Central memory CD4-positive, alpha-beta T cell (primary cell): ENCODE results near the gene CHID1.

Source experiments
- DNase-seq: peaks from one replicate; pipeline ENCODE4 v3.0.0; 2022

Gene CHID1

DNA sequence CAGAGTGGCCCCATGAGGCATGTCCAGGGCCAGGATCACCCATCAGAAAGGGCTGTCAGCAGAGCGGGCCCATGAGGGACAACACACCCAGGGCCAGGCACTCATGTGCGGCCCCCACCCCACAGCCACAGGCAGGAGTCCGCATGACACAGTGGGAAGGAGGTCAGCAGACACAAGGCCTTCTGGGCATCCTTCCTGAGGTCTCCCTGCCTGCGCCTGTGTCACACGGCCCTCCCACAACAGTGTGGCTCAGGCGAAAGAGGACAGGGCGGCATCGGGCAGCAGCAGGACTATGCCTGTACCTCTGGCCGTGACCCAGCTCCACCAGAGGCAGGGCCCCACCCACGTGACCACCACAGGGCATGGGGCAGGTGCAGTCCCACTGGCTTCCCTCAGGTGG is 27.1 kb downstream of the CHID1 start:
- DNase-seq: no peak

- no peak for DNase-seq
Measured at GRCh38 chr11:882596-882995, 28.0 kb downstream of the CHID1 start.

DNA sequence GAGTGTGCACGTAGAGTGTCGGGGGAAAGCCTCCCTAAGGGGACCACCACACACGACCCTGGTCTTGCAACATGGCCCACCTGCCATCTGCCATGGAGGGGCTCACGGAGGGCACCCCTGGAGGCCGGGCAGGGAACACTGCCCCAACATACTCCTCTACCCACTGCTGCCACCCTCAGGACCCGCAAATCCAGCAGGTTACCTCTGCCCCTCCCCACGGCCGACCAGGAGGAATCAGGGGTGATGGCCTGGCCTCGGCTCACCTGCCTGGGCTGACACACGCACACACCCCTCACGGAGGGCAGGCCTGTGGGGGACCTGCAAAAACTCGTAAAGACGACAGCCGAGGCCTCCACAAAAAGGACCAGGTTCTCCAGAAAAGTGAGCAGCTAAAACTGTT is 30.2 kb downstream of the CHID1 start:
- DNase-seq: no peak

DNA sequence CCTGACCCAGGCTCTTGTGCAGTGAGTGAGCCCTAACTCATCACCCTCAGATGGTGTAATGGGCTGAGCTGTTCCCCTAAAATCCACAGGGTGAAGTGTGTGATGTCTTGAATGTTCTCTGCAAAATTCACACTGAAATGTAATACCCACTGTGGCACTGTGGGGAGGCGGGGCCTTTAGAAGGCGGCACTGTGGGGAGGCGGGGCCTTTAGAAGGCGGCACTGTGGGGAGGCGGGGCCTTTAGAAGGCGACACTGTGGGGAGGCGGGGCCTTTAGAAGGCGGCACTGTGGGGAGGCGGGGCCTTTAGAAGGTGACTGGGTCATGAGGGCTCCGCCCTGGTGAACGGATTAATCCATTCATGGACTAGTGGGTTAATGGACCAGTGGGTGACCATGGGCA is 33.0 kb downstream of the CHID1 start:
- DNase-seq: no peak

DNA sequence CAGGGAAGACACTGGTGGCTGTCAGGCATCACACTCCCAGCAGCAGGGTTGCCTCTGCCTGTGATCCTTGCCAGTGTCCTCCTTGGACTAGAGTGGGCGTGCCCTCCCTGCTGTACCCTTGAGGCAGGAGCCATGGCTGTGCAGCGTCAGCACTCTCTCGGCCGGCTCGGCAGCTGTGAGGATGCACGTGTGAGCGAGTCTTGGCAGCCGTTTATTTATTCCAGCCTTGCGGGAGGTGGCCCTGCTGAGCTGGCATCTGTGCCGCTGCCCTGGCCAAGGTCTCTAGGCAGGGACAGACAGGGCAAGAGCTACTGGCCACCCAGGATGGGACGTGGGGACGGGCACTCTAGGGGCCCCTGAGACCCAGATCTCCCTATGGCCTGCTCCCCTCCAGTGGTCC is 34.1 kb downstream of the CHID1 start:
- no peak for DNase-seq

DNA sequence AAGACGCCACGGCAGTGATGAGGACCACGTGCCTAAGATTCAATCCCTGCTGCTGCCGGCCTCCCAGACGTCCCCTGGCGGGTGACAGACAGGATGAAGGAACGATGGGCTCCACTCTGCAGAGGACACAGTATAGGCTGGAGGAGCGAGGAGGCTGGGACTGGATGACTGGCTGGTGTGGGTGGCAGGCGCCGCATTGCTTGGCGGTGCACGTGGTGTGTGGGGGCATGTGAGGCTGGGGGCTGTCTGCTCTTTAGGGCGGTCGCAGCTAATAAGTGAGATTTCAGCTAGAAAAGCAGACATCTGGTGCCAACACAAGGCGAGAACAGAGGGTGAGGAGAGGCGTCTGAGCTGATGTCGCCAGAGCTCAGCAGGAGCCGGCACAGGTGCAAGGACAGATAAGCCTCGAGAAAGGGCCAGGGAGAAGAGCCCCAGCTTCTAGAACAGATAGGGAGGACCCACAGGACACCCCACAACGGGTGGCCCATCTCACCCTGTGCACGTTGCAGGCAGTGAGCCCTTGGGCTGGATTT is 34.8 kb downstream of the CHID1 start:
- no peak for DNase-seq

- DNase-seq: no peak
Measured at GRCh38 chr11:875203-875602, 35.4 kb downstream of the CHID1 start.

GRCh38 chr11:873706-874105 is 36.9 kb downstream of the CHID1 start:
- no peak for DNase-seq

DNA sequence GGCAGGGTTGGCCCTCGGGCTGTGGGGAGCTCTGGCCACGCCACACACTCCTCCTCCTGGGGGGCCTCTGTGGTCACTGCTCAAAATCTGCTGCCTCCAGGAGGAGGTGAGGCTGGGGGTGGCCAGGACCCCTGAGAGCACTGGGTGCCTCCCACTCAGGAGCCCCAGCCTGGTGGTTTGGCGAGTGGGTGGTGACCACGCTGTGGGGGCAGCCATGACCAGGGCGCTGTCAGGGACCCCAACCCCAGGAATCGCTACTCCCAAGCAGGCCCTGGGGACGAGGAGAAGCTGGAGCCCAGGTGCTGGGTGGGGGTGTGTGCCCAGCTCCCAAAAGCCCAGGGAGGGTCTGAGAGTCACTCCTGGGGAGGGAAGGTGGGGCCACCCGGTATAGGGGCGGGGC is 37.8 kb downstream of the CHID1 start:
- DNase-seq: no peak

- DNase-seq: no peak
Measured at GRCh38 chr11:871472-871871, 39.1 kb downstream of the CHID1 start.

GRCh38 chr11:870418-870817 is 40.2 kb downstream of the CHID1 start:
- no peak for DNase-seq

DNA sequence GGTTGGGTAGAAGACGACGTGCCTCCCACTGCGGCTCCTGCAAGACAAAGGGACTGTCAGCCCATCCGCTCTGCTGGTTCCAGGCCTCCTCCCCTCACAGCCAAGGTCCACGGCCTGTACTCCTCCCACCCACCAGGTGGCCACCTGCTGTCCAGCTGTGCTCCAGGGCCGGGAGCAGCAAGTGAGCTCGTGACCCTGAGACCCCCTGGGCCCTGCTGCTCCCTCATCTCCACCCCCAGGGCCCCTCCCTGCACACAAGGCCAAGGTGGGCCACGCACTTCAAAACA is 40.5 kb downstream of the CHID1 start:
- no peak for DNase-seq

GRCh38 chr11:869399-870126 is 41.0 kb downstream of the CHID1 start:
- DNase-seq: no peak

GRCh38 chr11:868802-869201 is 41.8 kb downstream of the CHID1 start:
- no peak for DNase-seq

DNA sequence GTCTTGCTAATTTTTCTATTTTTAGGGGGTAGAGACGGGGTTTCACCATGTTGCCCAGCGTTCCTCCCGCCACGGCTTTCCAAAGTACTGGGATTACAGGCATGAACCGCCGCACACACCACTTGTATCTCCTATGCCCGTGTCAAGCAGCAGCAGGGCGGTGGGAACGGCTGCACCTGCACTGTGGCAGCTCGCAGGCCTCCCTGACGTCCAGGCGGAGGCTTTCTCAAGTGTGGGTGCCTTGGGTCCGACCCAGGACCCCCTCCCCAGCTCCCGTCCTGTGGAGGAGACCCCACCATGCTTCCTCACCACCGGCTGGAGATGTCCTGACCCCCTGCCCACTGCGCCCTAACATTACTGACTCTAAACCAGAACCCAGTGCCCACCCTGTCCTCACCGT is 42.2 kb downstream of the CHID1 start:
- DNase-seq: no peak

DNA sequence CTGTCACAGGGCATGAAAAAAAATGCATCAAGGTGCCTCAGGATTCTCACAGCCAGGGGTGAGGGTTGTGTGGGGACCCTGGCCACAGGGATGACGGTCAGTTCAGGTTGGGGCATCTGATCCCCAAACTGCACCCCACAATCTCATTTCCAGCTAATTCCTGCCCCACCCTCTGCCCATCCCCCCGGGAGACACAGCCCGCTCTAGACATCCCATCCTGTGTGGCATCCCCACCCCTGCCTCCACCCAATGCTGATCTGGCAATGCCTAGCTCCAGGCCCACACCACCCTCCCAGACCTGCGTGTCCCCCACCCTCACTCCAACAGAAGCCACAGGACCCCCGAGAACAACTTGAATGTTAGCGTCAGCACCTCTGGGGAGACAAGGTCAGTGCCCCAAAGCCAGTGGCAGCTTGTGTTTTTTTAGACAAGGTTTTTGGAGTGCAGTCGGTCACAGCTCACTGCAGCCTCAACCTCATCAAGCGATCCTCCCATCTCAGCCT is 42.7 kb downstream of the CHID1 start:
- DNase-seq: no peak

GRCh38 chr11:866481-866880 is 44.1 kb downstream of the CHID1 start:
- no peak for DNase-seq

DNA sequence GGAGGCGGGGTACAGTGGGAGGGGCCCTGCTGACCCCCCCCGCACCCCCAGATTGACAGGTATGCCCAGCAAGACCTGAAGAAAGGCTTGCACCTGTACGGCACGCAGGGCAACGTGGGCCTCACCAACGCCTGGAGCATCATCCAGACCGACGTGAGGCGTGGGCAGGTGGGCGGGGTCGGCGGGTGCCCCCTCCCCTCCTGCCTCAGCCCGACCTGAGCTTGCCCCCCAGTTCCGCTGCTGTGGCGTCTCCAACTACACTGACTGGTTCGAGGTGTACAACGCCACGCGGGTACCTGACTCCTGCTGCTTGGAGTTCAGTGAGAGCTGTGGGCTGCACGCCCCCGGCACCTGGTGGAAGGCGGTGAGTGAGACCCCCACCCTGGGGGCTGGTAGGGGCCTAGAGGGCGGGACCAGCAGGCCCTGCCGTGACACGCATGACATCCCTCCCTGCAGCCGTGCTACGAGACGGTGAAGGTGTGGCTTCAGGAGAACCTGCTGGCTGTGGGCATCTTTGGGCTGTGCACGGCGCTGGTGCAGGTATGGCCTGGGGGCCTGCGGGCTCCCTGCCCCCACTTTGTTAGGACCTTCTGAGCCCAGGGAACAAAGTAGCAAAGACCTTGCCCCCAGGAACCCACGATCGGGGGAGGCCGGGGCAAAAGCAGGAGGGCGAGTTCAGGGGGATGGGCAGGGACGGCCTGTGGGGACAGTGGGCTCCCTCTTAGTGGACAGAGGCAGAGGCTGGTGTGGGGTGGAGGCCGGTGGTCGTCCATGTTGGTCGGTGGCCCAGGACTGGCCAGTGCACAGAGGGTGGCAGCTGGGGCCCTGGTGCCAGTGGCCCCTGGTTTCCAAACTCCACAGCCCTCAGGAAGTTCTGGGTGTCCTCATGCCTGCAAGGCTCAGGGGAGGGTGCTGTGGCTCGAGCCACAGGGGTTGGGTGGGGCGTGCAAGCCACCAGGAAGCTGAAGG is 44.9 kb downstream of the CHID1 start:
- DNase-seq: no peak

DNA sequence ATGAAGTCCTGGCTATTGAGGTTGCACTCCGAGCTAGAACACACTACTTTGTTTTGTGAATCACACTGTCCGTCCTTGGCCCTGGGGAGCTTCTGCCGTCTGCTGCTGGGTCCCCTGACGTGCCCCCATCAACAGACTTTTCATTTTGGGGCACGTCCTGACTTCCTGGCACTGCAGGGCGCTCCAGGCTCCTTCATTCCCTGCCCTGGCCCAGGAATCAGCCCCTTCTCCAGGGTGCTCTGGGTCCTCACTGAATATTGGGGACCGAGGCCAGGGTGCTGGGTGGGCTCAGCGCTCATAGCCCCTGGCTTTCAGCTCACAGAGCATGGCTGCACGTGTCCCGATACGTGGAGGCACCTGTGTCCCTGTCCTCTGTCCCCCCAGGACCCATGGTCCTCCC is 45.7 kb downstream of the CHID1 start:
- DNase-seq: no peak

DNA sequence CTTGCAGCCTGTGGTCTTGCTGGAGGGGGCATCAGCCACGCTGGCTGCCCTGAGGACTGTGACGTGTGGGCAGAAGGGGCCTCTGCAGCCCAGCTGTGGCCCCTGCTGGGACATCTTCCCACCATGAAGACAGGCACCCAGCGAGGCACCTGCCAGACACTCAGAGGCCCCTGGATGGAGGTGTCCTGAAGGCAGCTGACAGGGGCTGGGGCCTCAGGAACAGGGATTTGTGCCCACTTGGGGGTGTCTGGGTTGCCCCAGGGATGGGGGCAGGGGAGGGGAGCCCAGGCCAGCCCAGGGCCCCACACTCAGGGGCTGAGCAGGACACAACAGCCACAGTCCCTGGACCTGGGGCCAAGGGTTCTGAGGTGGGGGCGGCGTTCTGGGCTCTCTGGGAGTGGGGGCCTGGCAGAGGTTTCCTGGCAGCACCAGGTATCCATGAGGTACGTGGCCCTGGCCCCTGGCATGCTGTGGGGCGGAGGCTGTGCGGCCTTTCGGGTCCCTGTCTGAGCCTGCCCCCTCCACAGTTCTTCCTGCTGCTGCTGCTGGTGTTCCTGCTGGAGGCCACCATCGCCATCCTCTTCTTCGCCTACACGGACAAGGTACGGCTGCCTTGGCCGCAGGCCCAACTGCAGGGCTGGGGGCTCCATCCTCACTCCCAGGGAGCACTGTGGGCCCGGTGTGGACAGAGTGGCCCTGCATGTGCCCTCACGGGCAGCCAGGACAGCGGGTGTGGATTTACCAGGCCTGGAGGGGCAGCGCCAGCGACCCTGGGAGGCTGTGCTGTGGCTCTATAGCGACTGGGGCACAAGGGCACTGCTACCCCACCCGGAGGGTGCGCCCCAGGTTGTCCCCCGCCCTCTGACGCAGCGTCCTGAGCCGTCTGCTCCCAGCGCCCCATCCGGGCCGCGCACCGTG is 46.4 kb downstream of the CHID1 start:
- no peak for DNase-seq

GRCh38 chr11:863023-863909 is 47.3 kb downstream of the CHID1 start:
- DNase-seq: no peak

DNA sequence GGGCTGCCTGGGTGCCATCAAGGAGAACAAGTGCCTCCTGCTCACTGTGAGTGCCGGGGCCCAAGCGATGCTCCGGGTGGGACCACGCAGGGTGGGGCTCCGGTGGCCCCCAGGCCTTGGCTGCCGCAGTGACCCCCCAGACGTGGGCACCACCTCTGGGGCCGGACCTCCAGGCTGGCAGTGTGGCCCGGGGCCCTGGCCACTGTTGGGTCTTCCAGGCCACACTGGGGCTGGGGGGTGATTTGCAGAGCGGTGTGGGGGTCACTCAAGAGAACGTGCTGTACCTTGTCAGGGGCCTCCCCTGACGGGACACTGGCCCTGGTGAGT is 48.0 kb downstream of the CHID1 start:
- DNase-seq: no peak
